Upper lobe of left lung (tissue), 4 donors: ENCODE results near the gene DVL2.

Experiments
- EP300 ChIP-seq, 4 donors: sonication (generic); formaldehyde crosslinking; IDR thresholded peaks; one replicate each; pipeline ENCODE4 v1.5.1; 2017; ENCODE audit warnings: antibody characterized with exemption in 4 of 4, control low read depth in 2 of 4
- POLR2A ChIP-seq, 4 donors: fragments of 450-650 bp; IDR thresholded peaks; one replicate each; pipeline ENCODE4 v1.5.1; 2016 to 2017; ENCODE audit warnings: antibody characterized with exemption in 4 of 4, mild to moderate bottlenecking in 2 of 4
- POLR2AphosphoS5 ChIP-seq, 2 donors: sonication (generic); formaldehyde crosslinking; IDR thresholded peaks; one replicate each; pipeline ENCODE4 v1.5.1; 2017; ENCODE audit warnings: antibody characterized with exemption in 2 of 2
- TF ChIP-seq, protein P1 (sequence below), 6 experiments: fragments of 450-650 bp in 4 of 6; fragments of 200-600 bp in 2 of 6; sonication (generic) in 2 of 6; IDR thresholded peaks; one replicate each; pipeline ENCODE4 v1.5.1; 2016 to 2019; ENCODE audit warnings: antibody characterized with exemption in 6 of 6

- TF ChIP-seq, protein P1, sequence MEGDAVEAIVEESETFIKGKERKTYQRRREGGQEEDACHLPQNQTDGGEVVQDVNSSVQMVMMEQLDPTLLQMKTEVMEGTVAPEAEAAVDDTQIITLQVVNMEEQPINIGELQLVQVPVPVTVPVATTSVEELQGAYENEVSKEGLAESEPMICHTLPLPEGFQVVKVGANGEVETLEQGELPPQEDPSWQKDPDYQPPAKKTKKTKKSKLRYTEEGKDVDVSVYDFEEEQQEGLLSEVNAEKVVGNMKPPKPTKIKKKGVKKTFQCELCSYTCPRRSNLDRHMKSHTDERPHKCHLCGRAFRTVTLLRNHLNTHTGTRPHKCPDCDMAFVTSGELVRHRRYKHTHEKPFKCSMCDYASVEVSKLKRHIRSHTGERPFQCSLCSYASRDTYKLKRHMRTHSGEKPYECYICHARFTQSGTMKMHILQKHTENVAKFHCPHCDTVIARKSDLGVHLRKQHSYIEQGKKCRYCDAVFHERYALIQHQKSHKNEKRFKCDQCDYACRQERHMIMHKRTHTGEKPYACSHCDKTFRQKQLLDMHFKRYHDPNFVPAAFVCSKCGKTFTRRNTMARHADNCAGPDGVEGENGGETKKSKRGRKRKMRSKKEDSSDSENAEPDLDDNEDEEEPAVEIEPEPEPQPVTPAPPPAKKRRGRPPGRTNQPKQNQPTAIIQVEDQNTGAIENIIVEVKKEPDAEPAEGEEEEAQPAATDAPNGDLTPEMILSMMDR (IDR thresholded peaks at IDR 0.05): no peak
- TF ChIP-seq POLR2A (IDR thresholded peaks at IDR 0.05): no peak
- TF ChIP-seq EP300 (IDR thresholded peaks at IDR 0.05): no peak
- no peak for TF ChIP-seq POLR2AphosphoS5 (IDR thresholded peaks at IDR 0.05)
Observed at GRCh38 chr17:7246779-7247178, 12.5 kb upstream of the DVL2 start.
